Esophagus muscularis mucosa (tissue), 4 donors: ENCODE measurements around the gene C6orf62. TPM values are rescaled to one million over a fixed set of nuclear protein-coding genes. Genes with fewer than 3 reads are reported as not detected.
"Not testable (repeated sequence)": the region's sequence is repeated elsewhere in the genome, so short reads cannot be mapped to it uniquely, and the experiment has no call there.

ENCODE experiments used
- DNase-seq: peaks from one replicate; pipeline ENCODE4 v3.0.0-alpha.2; 2017; ENCODE audit errors: extremely low spot score
- H3K27ac ChIP-seq, 4 donors: fragments of 200-600 bp; sonication (generic); replicated peaks in 1 of 4; 1 replicate in 3 of 4; 2 replicates in 1 of 4; pipeline ENCODE4 v1.5.1; 2016 to 2019; ENCODE audit warnings: mild to moderate bottlenecking in 1 of 4
- H3K27me3 ChIP-seq, 4 donors: fragments of 200-600 bp; sonication (generic); one replicate each; pipeline versions ENCODE4 v1.5.1 to v1.6.0; 2016 to 2019
- H3K36me3 ChIP-seq, 4 donors: fragments of 200-600 bp; sonication (generic); one replicate each; pipeline ENCODE4 v1.5.1; 2016 to 2019
- H3K4me1 ChIP-seq, 4 donors: fragments of 200-600 bp; sonication (generic); one replicate each; pipeline ENCODE4 v1.5.1; 2016 to 2019
- H3K4me3 ChIP-seq, 4 donors: fragments of 200-600 bp; sonication (generic); 1 replicate in 2 of 4; 2 replicates in 2 of 4; pipeline ENCODE4 v1.5.1; 2016 to 2019; ENCODE audit warnings: mild to moderate bottlenecking in 4 of 4, moderate library complexity in 1 of 4
- H3K9me3 ChIP-seq, 4 donors: fragments of 200-600 bp; sonication (generic); 1 replicate in 3 of 4; 2 replicates in 1 of 4; pipeline ENCODE4 v1.5.1; 2016 to 2019
- CTCF ChIP-seq, 3 experiments: fragments of 200-600 bp in 2 of 3; fragments of 450-650 bp in 1 of 3; sonication (generic) in 2 of 3; IDR thresholded peaks; one replicate each; pipeline ENCODE4 v1.5.1; 2017 to 2019; ENCODE audit warnings: antibody characterized with exemption in 3 of 3, mild to moderate bottlenecking in 2 of 3, moderate library complexity in 1 of 3
- EP300 ChIP-seq: sonication (generic); formaldehyde crosslinking; IDR thresholded peaks from one replicate; pipeline ENCODE4 v1.6.1; 2017; ENCODE audit warnings: antibody characterized with exemption
- POLR2A ChIP-seq: fragments of 450-650 bp; IDR thresholded peaks from one replicate; pipeline ENCODE4 v1.6.1; 2017; ENCODE audit warnings: antibody characterized with exemption, moderate library complexity, mild to moderate bottlenecking, low read depth
- POLR2AphosphoS5 ChIP-seq, 2 donors: sonication (generic); formaldehyde crosslinking; IDR thresholded peaks; one replicate each; pipeline ENCODE4 v1.6.1; 2017; ENCODE audit warnings: antibody characterized with exemption in 2 of 2
- WGBS: methylation state at CpG from one replicate; pipeline ENCODE4 v1.1.5; 2018; 5-methylcytosine and 5-hydroxymethylcytosine counted together
- intact Hi-C: fragments of 100-400 bp; cut with DNase I; formaldehyde crosslinking; loops from one replicate; pipeline ENCODE4 v1.15.1; 2023
- total RNA-seq, 4 donors: library from RNA; depleted of rRNA; stranded (reverse); fragments of >200 nt; gene quantifications; one replicate each; pipeline versions ENCODE4 v1.1.0 to v1.2.1, GENCODE V29; 2016

Gene C6orf62
- total RNA-seq, 4 donors from 2014 or later: 30.7 to 50.5 (median 40.9) TPM

GRCh38 chr6:24734166-24734565 is 15.2 kb upstream of the C6orf62 start:
- no peak overlapping the region for H3K4me3 ChIP-seq
- no peaks in the 10 kb centered on the region for H3K36me3 ChIP-seq
- no peak overlapping the region for H3K27ac ChIP-seq
- H3K9me3 ChIP-seq: peaks cover 0 to 5% (median 0%) of the 10 kb centered on the region in 4 donors
- TF ChIP-seq EP300 (no peak), CTCF (IDR thresholded peaks at IDR 0.05) (no peak)
- H3K27me3 ChIP-seq: no peaks in the 10 kb centered on the region
- no peak for DNase-seq
- no peaks in the 10 kb centered on the region for H3K4me1 ChIP-seq
- WGBS: 91% methylated on average over 1 of the region's 1 CpG
- intact Hi-C loops: no loop called here

DNA sequence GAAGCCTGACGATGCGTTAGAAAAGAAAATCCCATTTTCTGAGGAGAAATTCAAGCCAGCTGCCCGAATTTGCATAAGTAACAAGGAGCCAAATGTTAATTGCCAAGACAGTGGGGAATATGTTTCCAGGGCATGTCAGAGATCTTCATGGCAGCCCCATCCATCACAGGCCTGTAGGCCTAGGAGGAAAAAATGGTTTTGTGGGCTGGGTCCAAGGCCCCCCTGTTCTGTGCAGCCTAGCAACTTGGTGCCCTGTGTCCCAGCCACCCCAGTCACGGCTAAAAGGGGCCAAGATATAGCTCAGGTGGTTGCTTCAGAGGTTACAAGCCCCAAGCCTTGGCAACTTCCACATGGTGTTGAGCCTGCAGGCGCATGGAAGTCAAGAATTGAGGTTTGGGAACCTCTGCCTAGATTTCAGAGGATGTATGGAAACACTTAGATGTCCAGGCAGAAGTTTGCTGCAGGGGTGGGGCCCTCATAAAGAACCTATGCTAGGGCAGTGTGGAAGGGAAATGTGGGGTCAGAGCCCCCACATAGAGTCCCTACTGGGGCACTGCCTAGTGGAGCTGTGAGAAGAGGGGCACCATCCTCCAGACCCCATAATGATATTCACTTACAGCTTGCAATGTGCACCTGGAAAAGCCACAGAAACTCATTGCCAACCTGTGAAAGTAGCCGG is 12.6 kb upstream of the C6orf62 start:
- H3K36me3 ChIP-seq, H3K9me3 ChIP-seq, H3K27me3 ChIP-seq, intact Hi-C loops, H3K4me3 ChIP-seq, H3K4me1 ChIP-seq, H3K27ac ChIP-seq, DNase-seq: not testable (repeated sequence)
- 88% methylated on average over 5 of the region's 6 CpGs for WGBS

DNA sequence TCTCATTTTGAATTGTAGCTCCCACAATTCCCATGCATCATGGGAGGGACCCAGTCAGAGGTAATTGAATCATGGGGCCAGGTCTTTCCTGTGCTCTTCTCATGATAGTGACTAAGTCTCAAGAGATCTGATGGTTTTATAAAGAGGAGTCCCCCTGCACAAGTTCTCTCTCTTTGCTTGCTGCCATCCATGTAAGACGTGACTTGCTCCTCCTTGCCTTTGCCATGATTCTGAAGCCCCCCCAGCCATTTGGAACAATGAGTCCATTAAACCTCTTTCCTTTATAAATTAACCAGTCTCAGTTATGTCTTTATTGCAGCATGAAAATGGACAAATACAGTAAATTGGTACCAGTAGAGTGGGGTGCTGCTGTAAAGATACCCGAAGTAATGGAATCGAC is 11.7 kb upstream of the C6orf62 start:
- H3K36me3 ChIP-seq, H3K4me3 ChIP-seq, H3K27me3 ChIP-seq, H3K27ac ChIP-seq, DNase-seq, intact Hi-C loops, H3K9me3 ChIP-seq, H3K4me1 ChIP-seq: not testable (repeated sequence)
- 95% methylated on average over 3 of the region's 3 CpGs for WGBS

- intact Hi-C loops: no loop called here
- peaks cover 0 to 16% (median 13%) of the 10 kb centered on the region in 4 donors for H3K4me1 ChIP-seq
- DNase-seq: no peak
- H3K27me3 ChIP-seq: peaks cover 0 to 3% (median 0%) of the 10 kb centered on the region in 4 donors
- no peak overlapping the region for H3K4me3 ChIP-seq
- H3K9me3 ChIP-seq: no peaks in the 10 kb centered on the region
- TF ChIP-seq CTCF (IDR thresholded peaks at IDR 0.05) (no peak), POLR2AphosphoS5 (IDR thresholded peaks at IDR 0.05) (no peak), EP300 (no peak), POLR2A (no peak)
- WGBS: 94% methylated on average over 3 of the region's 3 CpGs
- no peak overlapping the region for H3K27ac ChIP-seq
- no peaks in the 10 kb centered on the region for H3K36me3 ChIP-seq
These were observed 4.3 kb upstream of the C6orf62 start for GRCh38 chr6:24723270-24723669.

DNA sequence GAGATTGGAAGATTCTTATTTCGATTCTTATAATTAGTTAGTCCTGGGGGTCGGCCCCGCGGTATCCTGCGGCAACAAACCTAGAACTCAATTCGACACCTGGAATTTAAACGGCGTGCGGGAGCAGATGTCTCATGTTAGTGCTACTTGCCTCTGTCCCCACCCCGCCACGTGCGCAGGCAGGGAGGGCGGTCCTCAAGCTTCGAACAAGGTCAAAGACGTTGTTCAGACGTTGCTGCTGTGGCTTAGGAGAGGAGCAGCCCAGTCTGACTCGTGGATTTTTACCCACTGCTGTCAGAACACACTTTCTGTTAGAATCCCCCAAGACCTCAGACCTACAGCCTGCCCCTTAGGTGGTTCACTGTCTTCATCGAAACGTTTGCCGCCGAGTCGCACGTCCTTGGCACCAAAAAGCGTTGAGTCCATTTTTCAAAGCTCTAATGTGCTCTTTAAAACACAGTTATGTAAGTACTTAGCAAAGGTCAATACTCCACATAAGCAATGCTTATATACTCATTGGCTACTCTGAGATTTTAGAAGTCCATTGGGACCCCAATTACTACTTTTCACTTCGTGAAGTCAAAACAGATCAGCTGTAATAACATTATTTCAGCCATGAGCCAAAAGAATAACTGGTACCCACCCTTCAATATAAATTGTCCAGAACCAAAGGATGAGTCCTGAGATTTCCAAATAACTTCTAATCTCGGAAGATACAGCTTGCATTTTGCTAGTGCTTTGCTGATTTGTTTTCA is 2.7 kb upstream of the C6orf62 start:
- no peak for DNase-seq
- H3K4me3 ChIP-seq: peak overlapping the region; percentile 75 to 97 (median 91)
- H3K4me1 ChIP-seq: peaks cover 3 to 32% (median 29%) of the 10 kb centered on the region in 4 donors
- intact Hi-C loops: no loop called here
- H3K36me3 ChIP-seq: no peaks in the 10 kb centered on the region
- TF ChIP-seq POLR2A (peak; percentile 70), POLR2AphosphoS5 (IDR thresholded peaks at IDR 0.05) (peak; percentile 75 to 97), CTCF (IDR thresholded peaks at IDR 0.05) (no peak)
- no peaks in the 10 kb centered on the region for H3K27me3 ChIP-seq
- peak overlapping the region; percentile 98 to 99 (median 99) for H3K27ac ChIP-seq
- 2% methylated on average over 26 of the region's 26 CpGs for whole genome bisulfite sequencing
- no peaks in the 10 kb centered on the region for H3K9me3 ChIP-seq
